A549 (cell line): ENCODE measurements around the gene PCDHB9. TPM values are rescaled to one million over a fixed set of nuclear protein-coding genes. Genes with fewer than 3 reads are reported as not detected.
"Not testable (repeated sequence)": the region's sequence is repeated elsewhere in the genome, so short reads cannot be mapped to it uniquely, and the experiment has no call there.

ENCODE experiments used
- ATAC-seq, 2 experiments: fragments of 200-7000 bp in 1 of 2; fragments of >200 bp in 1 of 2; cut with Nextera tagmentation in 1 of 2; cut with Tn5 transposase in 1 of 2; 3 replicates each; pipeline versions ENCODE4 v1.8.0 to v1.9.1; 2018 to 2020; ENCODE audit warnings: mild to moderate bottlenecking in 1 of 2, moderate library complexity in 1 of 2
- CTCF ChIA-PET: fragments of 300-600 bp; sonication (Branson Sonifier 250); formaldehyde crosslinking; extraction: SDS; loops from one replicate; lab custom pipeline; 2021; ENCODE audit warnings: antibody characterized with exemption, inconsistent platforms; lab: Yijun Ruan, JAX
- POLR2A ChIA-PET: fragments of 350-600 bp; formaldehyde crosslinking; extraction: SDS; loops from one replicate; lab custom pipeline; 2021; ENCODE audit warnings: antibody characterized with exemption, inconsistent platforms; lab: Yijun Ruan, JAX
- DNase-seq, 2 experiments: peaks; one replicate each; pipeline versions ENCODE4 v3.0.0 to v3.0.0-alpha.2; 2011 to 2016; ENCODE audit warnings: low read depth in 1 of 2, low spot score in 1 of 2
- FAIRE-seq: peaks from 2 replicates; lab custom pipeline; 2011; peaks lifted over from hg19 to GRCh38; lab: Jason Lieb, UNC
- H3K27ac ChIP-seq, 2 experiments: fragments of >200 bp; sonication (Bioruptor Twin); formaldehyde crosslinking; 3 replicates each; pipeline ENCODE4 v1.5.1; 2016 to 2017
- H3K4me1 ChIP-seq: fragments of >200 bp; sonication (Bioruptor Twin); formaldehyde crosslinking; 3 replicates; pipeline ENCODE4 v1.6.1; 2016
- H3K4me2 ChIP-seq: fragments of >200 bp; sonication (Bioruptor Twin); formaldehyde crosslinking; 3 replicates; pipeline ENCODE4 v1.6.1; 2016
- H3K4me3 ChIP-seq: fragments of >200 bp; sonication (Bioruptor Twin); formaldehyde crosslinking; 3 replicates; pipeline ENCODE4 v1.5.1; 2016
- H3K9me3 ChIP-seq: fragments of >200 bp; sonication (Bioruptor Twin); formaldehyde crosslinking; 3 replicates; pipeline ENCODE4 v1.6.1; 2016
- CTCF ChIP-seq: fragments of >200 bp; sonication (Bioruptor Twin); formaldehyde crosslinking; IDR thresholded peaks from 3 replicates; pipeline ENCODE4 v1.5.1; 2016
- FOSB ChIP-seq: fragments of 250-450 bp; sonication (Bioruptor Pico); IDR thresholded peaks from 2 replicates; pipeline ENCODE4 v1.5.0; 2020; ENCODE audit warnings: mild to moderate bottlenecking, moderate library complexity
- HOXA7 ChIP-seq: fragments of 250-450 bp; sonication (Bioruptor Pico); IDR thresholded peaks from 2 replicates; pipeline ENCODE4 v1.5.0; 2020; ENCODE audit warnings: mild to moderate bottlenecking, moderate library complexity
- MAFK ChIP-seq: fragments of 450-650 bp; IDR thresholded peaks from 2 replicates; pipeline ENCODE4 v1.6.1; 2014; ENCODE audit not compliant: partially characterized antibody
- POLR2AphosphoS2 ChIP-seq: conservative IDR thresholded peaks from 2 replicates; pipeline ENCODE4 v1.6.1; 2012; ENCODE audit warnings: low read length, improper control_type of control experiment, inconsistent platforms
- RAD21 ChIP-seq, 2 experiments: fragments of >200 bp in 1 of 2; sonication (Bioruptor Twin) in 1 of 2; formaldehyde crosslinking in 1 of 2; IDR thresholded peaks in 1 of 2; conservative IDR thresholded peaks in 1 of 2; 2 replicates in 1 of 2; 3 replicates in 1 of 2; pipeline ENCODE4 v1.6.1; 2012 to 2018; ENCODE audit warnings: inconsistent platforms in 1 of 2
- REST ChIP-seq: fragments of 200-600 bp; sonication (generic); IDR thresholded peaks from 2 replicates; pipeline ENCODE4 v1.6.1; 2016; ENCODE audit warnings: antibody characterized with exemption, mild to moderate bottlenecking, moderate library complexity
- RFX5 ChIP-seq: fragments of 450-650 bp; IDR thresholded peaks from 2 replicates; pipeline ENCODE4 v1.7.1; 2014; ENCODE audit warnings: antibody characterized with exemption, mild to moderate bottlenecking, moderate library complexity
- WGBS: methylation state at CpG from one replicate; pipeline ENCODE4 v1.1.6; 2017; ENCODE audit errors: missing lambda C conversion rate; 5-methylcytosine and 5-hydroxymethylcytosine counted together
- polyA plus RNA-seq, 4 experiments: library from polyadenylated mRNA; depleted of rRNA in 3 of 4; stranded (reverse); fragments of >200 nt; fragmentation: RNase III in 1 of 4; extraction: RNeasy Plus Mini Kit Qiagen cat#74134 plus additional on column Dnase treatment in 1 of 4; gene quantifications; 2 replicates in 3 of 4; 3 replicates in 1 of 4; pipeline ENCODE4 v1.2.3, GENCODE V29; 2011 to 2017

PCDHB9 gene
- polyA plus RNA-seq, 2 of the 4 experiments (the other 2 are of a cell fraction): 0.01 to 0.12 TPM

- DNase-seq: peak in 1 of 2 experiments; percentile 9
These were observed 21.5 kb downstream of the PCDHB9 start, which contains the start of gene PCDHB12 for GRCh38 chr5:141208478-141208877. Gene PCDHB12 (plus strand): TSS chr5:141208719. CDS start chr5:141208908, 189 bp downstream.

GRCh38 chr5:141210281-141210680 is 23.3 kb downstream of the PCDHB9 start:
- POLR2A ChIA-PET, H3K4me2 ChIP-seq, H3K27ac ChIP-seq, DNase-seq, H3K4me3 ChIP-seq, H3K4me1 ChIP-seq, FAIRE-seq, H3K9me3 ChIP-seq, ATAC-seq, CTCF ChIA-PET: not testable (repeated sequence)
- WGBS: 74% methylated on average over 14 of the region's 39 CpGs

More at GRCh38 chr5:141208478-141208877, 21.5 kb downstream of the PCDHB9 start, which contains the start of gene PCDHB12:
- Histone ChIP-seq H3K4me3 (no peak within 1 kb of the TSS), H3K4me1 (no peaks in the 10 kb centered on the region)
- ATAC-seq: no peak
- no peak for TF ChIP-seq MAFK
- no peak for TF ChIP-seq FOSB
- TF ChIP-seq POLR2AphosphoS2: no peak
- TF ChIP-seq RFX5: no peak
- no peak for TF ChIP-seq HOXA7 (CRISPR knock-in tag)
- 0 out of 3 replicates have a peak, but pooled peaks have one; percentile 11 for TF ChIP-seq CTCF
- no peak for TF ChIP-seq REST
- TF ChIP-seq, all 56 proteins: peak for 1
- ChIA-PET POLR2A (no interaction called here), CTCF (interaction anchor here (0.7 to 1.3 kb wide), 7 partner anchors 9 to 349 kb away, joined by 3 to 5 read pairs (median 3); partner anchors contain the start of genes PCDHB11 and PCDHB6)
- WGBS: 6% methylated on average over 11 of the region's 11 CpGs
- no peak within 1 kb of the TSS for H3K27ac ChIP-seq
- FAIRE-seq: no peak
- H3K4me2 ChIP-seq: no peak within 1 kb of the TSS
- H3K9me3 ChIP-seq: peaks cover 8% of the 10 kb centered on the region; the same call in 2 of the 3 replicates

- CTCF ChIA-PET, H3K9me3 ChIP-seq, ATAC-seq, POLR2A ChIA-PET, H3K4me1 ChIP-seq, H3K4me2 ChIP-seq, H3K4me3 ChIP-seq, DNase-seq, H3K27ac ChIP-seq, FAIRE-seq: not testable (repeated sequence)
- 40% methylated on average over 1 of the region's 27 CpGs for WGBS
These were observed 23.9 kb downstream of the PCDHB9 start for GRCh38 chr5:141210849-141211248.

- H3K4me3 ChIP-seq, FAIRE-seq, H3K27ac ChIP-seq, H3K4me2 ChIP-seq, POLR2A ChIA-PET, H3K4me1 ChIP-seq: not testable (repeated sequence)
- DNase-seq (peak in 1 of 2 experiments; percentile 53), ATAC-seq (peak; percentile 59 to 73; a peak in 5 of 6 replicates)
- CTCF ChIA-PET: interaction anchor here (0.8 to 1.4 kb wide), 5 partner anchors 10 to 386 kb away, joined by 3 to 6 read pairs (median 3); partner anchors contain the start of genes PCDHA6, PCDHB10 and PCDHB14
- WGBS: 2% methylated on average over 13 of the region's 18 CpGs
- H3K9me3 ChIP-seq: peaks cover 10% of the 10 kb centered on the region
- TF ChIP-seq RAD21 (conservative IDR thresholded peaks at IDR 0.05 in 1 of 2, IDR thresholded peaks at IDR 0.05 in 1 of 2): peak in 1 of 2 experiments; percentile 28; a peak in 1 of 5 replicates
These were observed 26.8 kb downstream of the PCDHB9 start, which contains the start of gene PCDHB13 for GRCh38 chr5:141213656-141214339. Gene PCDHB13 (plus strand): TSS chr5:141213919. CDS start chr5:141214124, 205 bp downstream.

GRCh38 chr5:141214583-141214982 is 27.6 kb downstream of the PCDHB9 start:
- CTCF ChIA-PET: interaction anchor here (0.8 to 1.4 kb wide), 2 partner anchors 9 to 22 kb away, joined by 3 to 6 read pairs; partner anchors contain the start of genes PCDHB10 and PCDHB14
- WGBS: 49% methylated on average over 9 of the region's 12 CpGs
- POLR2A ChIA-PET, H3K4me1 ChIP-seq, H3K9me3 ChIP-seq, H3K27ac ChIP-seq, FAIRE-seq, H3K4me2 ChIP-seq, DNase-seq, H3K4me3 ChIP-seq, ATAC-seq: not testable (repeated sequence)

GRCh38 chr5:141215504-141215903 is 28.5 kb downstream of the PCDHB9 start:
- H3K4me2 ChIP-seq, POLR2A ChIA-PET, FAIRE-seq, H3K4me1 ChIP-seq, CTCF ChIA-PET, H3K4me3 ChIP-seq, H3K27ac ChIP-seq, ATAC-seq, DNase-seq: not testable (repeated sequence)
- 74% methylated on average over 15 of the region's 40 CpGs for WGBS
- peaks cover 11% of the 10 kb centered on the region; the same call in 2 of the 3 replicates for H3K9me3 ChIP-seq

GRCh38 chr5:141216035-141216434 is 29.1 kb downstream of the PCDHB9 start:
- DNase-seq, H3K4me2 ChIP-seq, POLR2A ChIA-PET, H3K27ac ChIP-seq, CTCF ChIA-PET, ATAC-seq, H3K4me3 ChIP-seq, FAIRE-seq, H3K4me1 ChIP-seq: not testable (repeated sequence)
- peaks cover 11% of the 10 kb centered on the region; the same call in 2 of the 3 replicates for H3K9me3 ChIP-seq
- 39% methylated on average over 10 of the region's 26 CpGs for WGBS
